Nephron progenitor cell (in vitro differentiated cells): ENCODE measurements around the gene BEGAIN.

ENCODE experiments used
- DNase-seq: peaks from one replicate; pipeline ENCODE4 v3.0.0; 2021
- H3K27ac Mint-ChIP-seq: 2 replicates; pipeline ENCODE4 v1.8.0; 2021; ENCODE audit warnings: mild to moderate bottlenecking, moderate library complexity, mixed read lengths
- H3K27me3 Mint-ChIP-seq: 2 replicates; pipeline ENCODE4 v1.8.0; 2021; ENCODE audit warnings: mild to moderate bottlenecking, low read depth, mixed read lengths; ENCODE audit not compliant: poor library complexity
- H3K36me3 Mint-ChIP-seq: 2 replicates; pipeline ENCODE4 v1.8.0; 2021; ENCODE audit warnings: low read depth, mixed read lengths
- H3K4me1 Mint-ChIP-seq: 2 replicates; pipeline ENCODE4 v1.8.0; 2021; ENCODE audit warnings: mixed read lengths
- H3K4me3 Mint-ChIP-seq: 2 replicates; pipeline ENCODE4 v1.8.0; 2021; ENCODE audit warnings: mild to moderate bottlenecking, moderate library complexity, mixed read lengths
- H3K9me3 Mint-ChIP-seq: 2 replicates; pipeline ENCODE4 v1.8.0; 2021; ENCODE audit warnings: mild to moderate bottlenecking, moderate library complexity, mixed read lengths
- TF ChIP-seq, protein P1 (sequence below): fragments of 200-600 bp; sonication (generic); IDR thresholded peaks from 2 replicates; pipeline ENCODE4 v1.5.0; 2021; ENCODE audit warnings: antibody characterized with exemption

Gene BEGAIN

DNA sequence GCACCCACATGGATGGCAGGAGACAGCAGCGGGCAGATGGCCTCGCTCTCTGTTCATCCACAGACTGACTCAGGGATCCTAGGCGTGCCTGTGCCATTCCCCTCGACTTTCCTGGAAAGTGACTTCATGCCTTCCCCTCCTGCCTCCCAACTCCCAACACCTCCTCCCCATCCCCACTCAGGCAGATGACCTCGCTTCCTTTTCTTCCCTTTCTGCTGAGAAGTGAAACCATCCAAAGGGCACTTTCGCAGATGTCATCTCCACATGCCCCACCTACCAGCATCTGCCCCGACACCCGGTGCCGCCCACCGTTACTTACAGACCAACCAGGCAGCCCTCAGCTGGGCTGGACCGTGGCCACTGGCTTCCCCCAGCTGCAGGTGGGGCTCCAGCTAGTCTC, 29.6 kb downstream of the BEGAIN start:
- no peaks in the 10 kb centered on the region for H3K9me3 Mint-ChIP-seq
- H3K4me3 Mint-ChIP-seq: no peak overlapping the region
- H3K36me3 Mint-ChIP-seq: no peaks in the 10 kb centered on the region
- H3K27ac Mint-ChIP-seq: no peak overlapping the region
- peaks cover 10% of the 10 kb centered on the region for H3K27me3 Mint-ChIP-seq
- peaks cover 14% of the 10 kb centered on the region for H3K4me1 Mint-ChIP-seq
- TF ChIP-seq, protein P1, sequence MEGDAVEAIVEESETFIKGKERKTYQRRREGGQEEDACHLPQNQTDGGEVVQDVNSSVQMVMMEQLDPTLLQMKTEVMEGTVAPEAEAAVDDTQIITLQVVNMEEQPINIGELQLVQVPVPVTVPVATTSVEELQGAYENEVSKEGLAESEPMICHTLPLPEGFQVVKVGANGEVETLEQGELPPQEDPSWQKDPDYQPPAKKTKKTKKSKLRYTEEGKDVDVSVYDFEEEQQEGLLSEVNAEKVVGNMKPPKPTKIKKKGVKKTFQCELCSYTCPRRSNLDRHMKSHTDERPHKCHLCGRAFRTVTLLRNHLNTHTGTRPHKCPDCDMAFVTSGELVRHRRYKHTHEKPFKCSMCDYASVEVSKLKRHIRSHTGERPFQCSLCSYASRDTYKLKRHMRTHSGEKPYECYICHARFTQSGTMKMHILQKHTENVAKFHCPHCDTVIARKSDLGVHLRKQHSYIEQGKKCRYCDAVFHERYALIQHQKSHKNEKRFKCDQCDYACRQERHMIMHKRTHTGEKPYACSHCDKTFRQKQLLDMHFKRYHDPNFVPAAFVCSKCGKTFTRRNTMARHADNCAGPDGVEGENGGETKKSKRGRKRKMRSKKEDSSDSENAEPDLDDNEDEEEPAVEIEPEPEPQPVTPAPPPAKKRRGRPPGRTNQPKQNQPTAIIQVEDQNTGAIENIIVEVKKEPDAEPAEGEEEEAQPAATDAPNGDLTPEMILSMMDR: no peak
- DNase-seq: no peak

DNA sequence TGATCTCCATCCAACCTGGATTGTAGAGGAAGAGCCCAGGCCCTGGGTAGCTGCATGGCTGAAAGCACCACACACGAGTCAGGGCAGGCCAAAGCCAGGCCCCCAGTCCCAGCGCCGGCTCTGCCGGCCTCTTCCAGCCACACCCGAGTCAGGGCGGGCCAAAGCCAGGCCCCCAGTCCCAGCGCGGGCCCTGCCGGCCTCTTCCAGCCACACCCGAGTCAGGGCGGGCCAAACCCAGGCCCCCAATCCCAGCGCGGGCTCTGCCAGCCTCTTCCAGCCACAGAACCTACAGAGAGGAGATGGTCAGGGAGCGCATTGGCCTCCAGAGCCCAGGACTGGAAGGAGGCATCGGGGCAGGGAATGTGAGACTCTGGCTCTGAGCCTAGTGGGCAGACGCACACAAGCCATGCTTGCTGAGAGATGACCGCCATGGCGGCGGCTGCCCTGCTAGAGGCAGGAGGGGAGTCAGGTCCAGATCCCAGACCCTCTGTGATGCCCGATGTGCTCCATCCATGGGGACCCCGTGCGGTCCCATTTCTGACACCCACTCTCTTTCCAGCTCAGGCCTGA, 30.2 kb downstream of the BEGAIN start:
- DNase-seq: no peak
- no peaks in the 10 kb centered on the region for H3K36me3 Mint-ChIP-seq
- H3K4me1 Mint-ChIP-seq: peaks cover 14% of the 10 kb centered on the region
- TF ChIP-seq, protein P1: no peak
- H3K9me3 Mint-ChIP-seq: no peaks in the 10 kb centered on the region
- no peak overlapping the region for H3K4me3 Mint-ChIP-seq
- no peak overlapping the region for H3K27ac Mint-ChIP-seq
- H3K27me3 Mint-ChIP-seq: peaks cover 10% of the 10 kb centered on the region

DNA sequence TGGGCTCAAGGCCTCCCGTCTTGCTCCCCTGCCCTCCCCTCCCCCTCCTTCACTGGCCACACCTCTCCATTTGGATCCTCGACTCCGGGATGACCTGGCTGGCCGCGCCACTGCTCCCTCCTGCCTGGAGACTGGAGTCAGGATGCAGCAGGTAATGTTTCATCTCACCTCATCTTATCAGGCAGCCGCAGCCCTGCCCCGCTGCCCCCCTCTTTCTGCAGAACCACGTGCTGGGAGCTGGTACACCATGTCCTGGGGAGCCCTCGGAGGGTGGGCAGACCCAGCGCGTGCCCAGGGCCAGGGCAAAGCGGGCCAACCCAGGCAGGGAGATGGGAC, 31.1 kb downstream of the BEGAIN start:
- TF ChIP-seq, protein P1: no peak
- Mint-ChIP-seq H3K4me1 (peaks cover 14% of the 10 kb centered on the region), H3K27ac (no peak overlapping the region), H3K9me3 (no peaks in the 10 kb centered on the region), H3K36me3 (no peaks in the 10 kb centered on the region), H3K4me3 (no peak overlapping the region), H3K27me3 (peaks cover 10% of the 10 kb centered on the region)
- no peak for DNase-seq

DNA sequence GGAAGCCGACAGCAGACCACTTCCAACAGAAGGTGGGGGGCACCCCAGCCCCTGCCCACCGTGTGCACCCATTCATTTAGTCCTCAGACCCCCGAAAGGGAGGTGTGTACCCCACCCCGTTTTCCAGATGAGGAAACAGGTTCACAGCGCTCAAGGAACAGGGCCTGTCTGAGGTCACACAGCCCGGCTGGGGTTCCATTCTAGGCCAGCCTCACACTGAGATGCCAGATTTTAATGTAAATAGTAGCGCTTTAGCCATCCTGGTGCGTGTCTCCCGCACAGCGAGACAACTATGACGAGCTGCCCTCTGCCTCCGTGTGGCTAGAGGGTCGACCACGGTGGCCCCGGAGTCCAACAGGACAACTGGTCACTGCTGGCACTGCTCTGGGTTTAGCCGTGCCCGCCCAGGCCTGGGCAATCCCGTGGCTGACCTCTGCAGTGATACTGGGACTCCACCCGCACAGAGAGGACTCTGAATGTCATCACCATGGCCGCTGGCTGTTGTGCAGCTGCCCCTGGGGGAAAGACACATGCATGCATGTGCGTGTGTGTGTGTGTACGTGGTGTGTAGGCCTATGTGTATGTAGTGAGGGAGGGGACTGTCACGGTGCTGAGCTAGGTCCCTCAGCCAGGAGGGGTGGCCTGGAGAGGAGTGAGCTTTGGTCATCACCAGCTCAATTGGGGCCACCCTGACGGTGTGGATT, 31.6 kb downstream of the BEGAIN start:
- H3K27me3 Mint-ChIP-seq: peaks cover 10% of the 10 kb centered on the region
- no peak overlapping the region for H3K4me3 Mint-ChIP-seq
- no peaks in the 10 kb centered on the region for H3K36me3 Mint-ChIP-seq
- no peak overlapping the region for H3K27ac Mint-ChIP-seq
- peaks cover 14% of the 10 kb centered on the region for H3K4me1 Mint-ChIP-seq
- H3K9me3 Mint-ChIP-seq: no peaks in the 10 kb centered on the region
- TF ChIP-seq, protein P1: no peak
- no peak for DNase-seq

DNA sequence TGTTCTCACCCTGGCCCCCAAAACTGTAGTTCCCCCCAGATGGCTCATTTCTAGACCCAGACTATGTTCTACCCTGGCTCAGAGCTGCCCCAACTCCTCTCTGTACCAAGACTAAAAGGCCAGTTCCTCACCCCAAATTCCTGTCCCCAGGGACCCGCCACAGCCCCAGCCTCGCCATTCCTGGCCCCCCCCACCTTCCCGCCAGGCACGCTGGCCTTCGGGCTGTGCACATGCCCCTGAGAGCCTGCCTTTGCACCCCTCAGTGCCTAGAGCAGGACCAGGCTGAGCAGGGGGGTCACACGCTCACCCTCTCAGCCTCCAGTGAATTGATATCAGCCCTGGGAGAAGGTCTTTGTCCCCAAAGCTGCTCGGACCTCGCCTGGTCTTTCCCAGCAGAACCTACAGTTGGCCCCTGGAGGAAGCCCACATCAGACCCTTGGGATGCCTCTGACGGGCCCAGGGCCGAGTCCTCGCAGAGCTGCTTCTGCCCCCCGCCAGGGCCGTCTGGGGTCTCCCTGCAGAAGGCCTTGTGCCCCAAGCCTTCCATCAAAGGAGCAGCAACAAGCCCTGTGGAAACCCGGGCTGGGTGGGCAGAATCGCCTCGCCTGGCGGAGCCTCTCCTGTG, 32.4 kb downstream of the BEGAIN start:
- peak overlapping the region; percentile 36 for H3K4me3 Mint-ChIP-seq
- H3K27ac Mint-ChIP-seq: no peak overlapping the region
- peaks cover 10% of the 10 kb centered on the region for H3K27me3 Mint-ChIP-seq
- no peaks in the 10 kb centered on the region for H3K36me3 Mint-ChIP-seq
- TF ChIP-seq, protein P1: no peak
- peaks cover 14% of the 10 kb centered on the region for H3K4me1 Mint-ChIP-seq
- DNase-seq: no peak
- no peaks in the 10 kb centered on the region for H3K9me3 Mint-ChIP-seq
